ENCODE data around the gene C20orf141.

GRCh38 chr20:2801286-2801728 lies 13.5 kb upstream of the C20orf141 start:
- TF ChIP-seq TAF1 (IDR thresholded peaks at IDR 0.05; ENCODE audit: borderline replicate concordance, low read depth, low read length) (no peak), POLR2AphosphoS5 (IDR thresholded peaks at IDR 0.05; ENCODE audit: low read depth, low read length) (no peak)

Measured in GM12892 (cell line).